ENCODE measurements around the gene DOCK3. TPM values are rescaled to one million over a fixed set of nuclear protein-coding genes. Genes with fewer than 3 reads are reported as not detected.

Gene DOCK3
- total and polyA plus RNA-seq, 10 of the 15 experiments (the other 5 are each of a cell fraction or from before 2014, with no cell fraction given): 0.02 to 0.52 (median 0.04) TPM; not detected in 5

- no peaks in the 10 kb centered on the region; a peak in 3 of 4 replicates for H3K27me3 ChIP-seq (replicated peaks in 1 of 2; ENCODE audit: control insufficient read depth in 2 of 2, insufficient read depth in 2 of 2, low read length in 1 of 2)
- ChIA-PET CTCF (interaction anchor here (10.8 kb wide), 1 partner anchor 40 kb away, joined by 250 read pairs; the partner anchor contains the start of gene MAPKAPK3), POLR2A (no interaction called here), RAD21 (ENCODE audit: unreplicated experiment) (no interaction called here), SMC1A (ENCODE audit: uncharacterized antibody, unreplicated experiment) (no interaction called here)
- BruUV-seq (replicated peaks): no TSS peak
- H3K9me3 ChIP-seq (replicated peaks; ENCODE audit: control insufficient read depth, insufficient read depth, low read length): no peaks in the 10 kb centered on the region
- FAIRE-seq: no peak
- no peak overlapping the region for H3K9ac ChIP-seq (ENCODE audit: control insufficient read depth, insufficient read depth, low read length)
- H3K36me3 ChIP-seq (ENCODE audit: control insufficient read depth in 2 of 2, insufficient read depth in 2 of 2, low read length in 1 of 2): no peaks in the 10 kb centered on the region
- H3K79me2 ChIP-seq (ENCODE audit: control insufficient read depth, insufficient read depth, low read length): no peaks in the 10 kb centered on the region
- no peak overlapping the region for H3K4me3 ChIP-seq
- H3K4me1 ChIP-seq (ENCODE audit: control insufficient read depth, insufficient read depth, low read length): no peaks in the 10 kb centered on the region
- ATAC-seq: no peak
- no peak for DNase-seq (ENCODE audit: low read depth, low spot score)
- no peak overlapping the region for H3K27ac ChIP-seq (ENCODE audit: control insufficient read depth, insufficient read depth)
- no peak overlapping the region for H2AFZ ChIP-seq (ENCODE audit: control insufficient read depth, low read depth, low read length)
- in situ Hi-C loops (cut with MboI): no loop called here
- no peaks in the 10 kb centered on the region for H4K20me1 ChIP-seq (ENCODE audit: control insufficient read depth, insufficient read depth)
- no peak for TF ChIP-seq MEF2A (IDR thresholded peaks at IDR 0.05; ENCODE audit: insufficient read depth, low read depth, low read length)
- TF ChIP-seq ZNF207 (IDR thresholded peaks at IDR 0.05; ENCODE audit: borderline replicate concordance): no peak
- no peak for TF ChIP-seq ZSCAN29 (IDR thresholded peaks at IDR 0.05)
- no peak for TF ChIP-seq BACH1 (IDR thresholded peaks at IDR 0.05; ENCODE audit: borderline replicate concordance)
- no peak for TF ChIP-seq SUPT20H (IDR thresholded peaks at IDR 0.05; ENCODE audit: borderline replicate concordance, control insufficient read depth, low read depth, low read length)
- no peak for TF ChIP-seq GATAD2B (conservative IDR thresholded peaks at IDR 0.05; ENCODE audit: low read depth)
- TF ChIP-seq, protein P1, sequence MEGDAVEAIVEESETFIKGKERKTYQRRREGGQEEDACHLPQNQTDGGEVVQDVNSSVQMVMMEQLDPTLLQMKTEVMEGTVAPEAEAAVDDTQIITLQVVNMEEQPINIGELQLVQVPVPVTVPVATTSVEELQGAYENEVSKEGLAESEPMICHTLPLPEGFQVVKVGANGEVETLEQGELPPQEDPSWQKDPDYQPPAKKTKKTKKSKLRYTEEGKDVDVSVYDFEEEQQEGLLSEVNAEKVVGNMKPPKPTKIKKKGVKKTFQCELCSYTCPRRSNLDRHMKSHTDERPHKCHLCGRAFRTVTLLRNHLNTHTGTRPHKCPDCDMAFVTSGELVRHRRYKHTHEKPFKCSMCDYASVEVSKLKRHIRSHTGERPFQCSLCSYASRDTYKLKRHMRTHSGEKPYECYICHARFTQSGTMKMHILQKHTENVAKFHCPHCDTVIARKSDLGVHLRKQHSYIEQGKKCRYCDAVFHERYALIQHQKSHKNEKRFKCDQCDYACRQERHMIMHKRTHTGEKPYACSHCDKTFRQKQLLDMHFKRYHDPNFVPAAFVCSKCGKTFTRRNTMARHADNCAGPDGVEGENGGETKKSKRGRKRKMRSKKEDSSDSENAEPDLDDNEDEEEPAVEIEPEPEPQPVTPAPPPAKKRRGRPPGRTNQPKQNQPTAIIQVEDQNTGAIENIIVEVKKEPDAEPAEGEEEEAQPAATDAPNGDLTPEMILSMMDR (IDR thresholded peaks at IDR 0.05 in 2 of 3, conservative IDR thresholded peaks at IDR 0.05 in 1 of 3; ENCODE audit: control insufficient read depth in 2 of 3, extremely low read depth in 1 of 3, insufficient read depth in 1 of 3, low read depth in 3 of 3, low read length in 3 of 3): no peak
- TF ChIP-seq EED (IDR thresholded peaks at IDR 0.05; ENCODE audit: low read depth): no peak
- WGBS (ENCODE audit: insufficient coverage, insufficient replicate concordance, low lambda C conversion rate, missing lambda C conversion rate): 17% methylated on average over 3 of the region's 3 CpGs
- intact Hi-C loops (cut with micrococcal nuclease; ENCODE audit: unreplicated experiment): no loop called here
- no peak overlapping the region for H3K4me2 ChIP-seq (ENCODE audit: control insufficient read depth, insufficient read depth)
Observed at GRCh38 chr3:50658831-50659230, 15.9 kb upstream of the DOCK3 start.
